ENCODE data around the gene PTCH1. TPM values are rescaled to one million over a fixed set of nuclear protein-coding genes. Genes with fewer than 3 reads are reported as not detected.

PTCH1 gene
- total and polyA plus RNA-seq, 2 experiments from 2014 or later = 21.4 to 34.1 TPM

DNA sequence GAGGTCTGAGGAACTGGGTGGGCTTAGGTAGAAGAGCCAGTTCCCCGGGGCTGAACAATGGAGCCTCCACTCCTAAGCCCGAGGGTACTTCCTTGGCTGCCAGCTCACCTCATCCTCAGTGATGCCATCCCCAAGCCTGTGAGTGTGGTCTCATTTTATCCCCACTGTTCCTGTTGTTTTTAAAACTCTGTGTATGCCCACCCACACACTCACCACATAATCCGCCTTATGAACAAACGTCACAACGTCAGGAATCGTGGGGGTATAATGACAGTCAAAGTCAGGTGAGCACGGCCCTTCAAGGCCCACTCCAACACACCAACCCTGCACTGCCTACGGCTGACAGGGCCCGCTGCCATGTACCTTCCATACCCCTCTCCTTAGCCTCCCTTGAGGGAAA is 61.1 kb downstream of the PTCH1 start:
- no peak for TF ChIP-seq NANOG (IDR thresholded peaks at IDR 0.05; ENCODE audit: borderline replicate concordance)
- no peak for TF ChIP-seq ZNF114 (CRISPR knock-in tag; IDR thresholded peaks at IDR 0.05)
- TF ChIP-seq, protein P1, sequence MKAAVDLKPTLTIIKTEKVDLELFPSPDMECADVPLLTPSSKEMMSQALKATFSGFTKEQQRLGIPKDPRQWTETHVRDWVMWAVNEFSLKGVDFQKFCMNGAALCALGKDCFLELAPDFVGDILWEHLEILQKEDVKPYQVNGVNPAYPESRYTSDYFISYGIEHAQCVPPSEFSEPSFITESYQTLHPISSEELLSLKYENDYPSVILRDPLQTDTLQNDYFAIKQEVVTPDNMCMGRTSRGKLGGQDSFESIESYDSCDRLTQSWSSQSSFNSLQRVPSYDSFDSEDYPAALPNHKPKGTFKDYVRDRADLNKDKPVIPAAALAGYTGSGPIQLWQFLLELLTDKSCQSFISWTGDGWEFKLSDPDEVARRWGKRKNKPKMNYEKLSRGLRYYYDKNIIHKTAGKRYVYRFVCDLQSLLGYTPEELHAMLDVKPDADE (IDR thresholded peaks at IDR 0.05) = no peak
- TF ChIP-seq, protein P2, sequence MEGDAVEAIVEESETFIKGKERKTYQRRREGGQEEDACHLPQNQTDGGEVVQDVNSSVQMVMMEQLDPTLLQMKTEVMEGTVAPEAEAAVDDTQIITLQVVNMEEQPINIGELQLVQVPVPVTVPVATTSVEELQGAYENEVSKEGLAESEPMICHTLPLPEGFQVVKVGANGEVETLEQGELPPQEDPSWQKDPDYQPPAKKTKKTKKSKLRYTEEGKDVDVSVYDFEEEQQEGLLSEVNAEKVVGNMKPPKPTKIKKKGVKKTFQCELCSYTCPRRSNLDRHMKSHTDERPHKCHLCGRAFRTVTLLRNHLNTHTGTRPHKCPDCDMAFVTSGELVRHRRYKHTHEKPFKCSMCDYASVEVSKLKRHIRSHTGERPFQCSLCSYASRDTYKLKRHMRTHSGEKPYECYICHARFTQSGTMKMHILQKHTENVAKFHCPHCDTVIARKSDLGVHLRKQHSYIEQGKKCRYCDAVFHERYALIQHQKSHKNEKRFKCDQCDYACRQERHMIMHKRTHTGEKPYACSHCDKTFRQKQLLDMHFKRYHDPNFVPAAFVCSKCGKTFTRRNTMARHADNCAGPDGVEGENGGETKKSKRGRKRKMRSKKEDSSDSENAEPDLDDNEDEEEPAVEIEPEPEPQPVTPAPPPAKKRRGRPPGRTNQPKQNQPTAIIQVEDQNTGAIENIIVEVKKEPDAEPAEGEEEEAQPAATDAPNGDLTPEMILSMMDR (conservative IDR thresholded peaks at IDR 0.05; ENCODE audit: low read depth in 2 of 2) = no peak
- TF ChIP-seq JUNB (IDR thresholded peaks at IDR 0.05; ENCODE audit: unreplicated experiment) = no peak
- no peak for TF ChIP-seq ZNF331 (CRISPR knock-in tag; IDR thresholded peaks at IDR 0.05; ENCODE audit: low read depth)
- TF ChIP-seq POLR2AphosphoS5 (IDR thresholded peaks at IDR 0.05; ENCODE audit: low read depth) = no peak
- no peak for TF ChIP-seq STAT1 (IDR thresholded peaks at IDR 0.05; ENCODE audit: unreplicated experiment)
- no peak for TF ChIP-seq EZH2 (IDR thresholded peaks at IDR 0.05; ENCODE audit: low read depth, unreplicated experiment)
- Mint-ChIP-seq H3K4me3 (no peak overlapping the region), H3K9me3 (no peaks in the 10 kb centered on the region), H3K27ac (no peak overlapping the region), H3K36me3 (ENCODE audit: low read depth) (peaks cover 59% of the 10 kb centered on the region), H3K4me1 (peaks cover 43% of the 10 kb centered on the region), H3K27me3 (ENCODE audit: insufficient read depth, low read depth, poor library complexity) (no peaks in the 10 kb centered on the region)
- no peak for DNase-seq (ENCODE audit: low spot score)
- Histone ChIP-seq H3F3A (replicated peaks; ENCODE audit: low read depth) (0 out of 2 replicates have a peak, but pooled peaks cover 5% of the 10 kb centered on the region), H3K27me3 (ENCODE audit: insufficient read depth) (no peaks in the 10 kb centered on the region), H3K27ac (ENCODE audit: low read depth) (no peak overlapping the region), H2AFZ (no peak overlapping the region), H3K79me2 (replicated peaks; ENCODE audit: insufficient read depth) (no peaks in the 10 kb centered on the region), H4K20me1 (replicated peaks; ENCODE audit: insufficient read depth) (peaks cover 11% of the 10 kb centered on the region; the same call in 1 of the 2 replicates), H3K9me2 (ENCODE audit: insufficient read depth) (no peaks in the 10 kb centered on the region), H3K4me1 (ENCODE audit: insufficient read depth) (peaks cover 8% of the 10 kb centered on the region), H3K4me2 (no peak overlapping the region), H3K4me3 (no peak overlapping the region), H3K36me3 (ENCODE audit: insufficient read depth) (peaks cover 44% of the 10 kb centered on the region)
- ATAC-seq = no peak

DNA sequence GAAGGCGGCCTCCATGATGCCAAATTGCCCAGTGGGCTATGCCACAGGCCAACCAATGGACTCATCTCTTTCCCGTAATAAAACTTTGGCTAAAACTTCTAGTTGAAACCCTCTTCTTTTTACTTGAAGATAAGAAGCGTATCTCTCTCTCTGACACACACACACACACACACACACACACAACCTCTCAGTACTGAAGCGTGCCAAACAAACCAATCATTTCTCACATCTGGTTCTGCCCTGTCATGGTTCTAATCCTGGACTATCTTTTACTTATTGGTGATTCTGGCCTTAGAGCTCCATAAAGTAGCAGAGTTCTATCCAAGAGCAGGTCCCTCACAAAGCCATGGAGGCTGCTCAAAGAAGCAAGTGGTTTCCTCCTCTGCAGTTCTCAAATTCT is 64.6 kb downstream of the PTCH1 start:
- Histone ChIP-seq H2AFZ (no peak overlapping the region), H3K4me3 (no peak overlapping the region), H4K20me1 (replicated peaks; ENCODE audit: insufficient read depth) (peaks cover 11% of the 10 kb centered on the region; the same call in 1 of the 2 replicates), H3K9me2 (ENCODE audit: insufficient read depth) (no peaks in the 10 kb centered on the region), H3K4me2 (no peak overlapping the region), H3K27me3 (ENCODE audit: insufficient read depth) (no peaks in the 10 kb centered on the region), H3K79me2 (replicated peaks; ENCODE audit: insufficient read depth) (no peaks in the 10 kb centered on the region), H3F3A (replicated peaks; ENCODE audit: low read depth) (0 out of 2 replicates have a peak, but pooled peaks cover 5% of the 10 kb centered on the region), H3K4me1 (ENCODE audit: insufficient read depth) (peaks cover 16% of the 10 kb centered on the region), H3K27ac (ENCODE audit: low read depth) (no peak overlapping the region), H3K36me3 (ENCODE audit: insufficient read depth) (peaks cover 28% of the 10 kb centered on the region)
- Mint-ChIP-seq H3K36me3 (ENCODE audit: low read depth) (peaks cover 63% of the 10 kb centered on the region), H3K4me1 (peaks cover 68% of the 10 kb centered on the region), H3K9me3 (no peaks in the 10 kb centered on the region), H3K27me3 (ENCODE audit: insufficient read depth, low read depth, poor library complexity) (peaks cover 1% of the 10 kb centered on the region), H3K27ac (no peak overlapping the region), H3K4me3 (no peak overlapping the region)
- ATAC-seq (no peak), DNase-seq (ENCODE audit: low spot score) (no peak)
- TF ChIP-seq STAT1 (IDR thresholded peaks at IDR 0.05; ENCODE audit: unreplicated experiment) = no peak
- TF ChIP-seq JUNB (IDR thresholded peaks at IDR 0.05; ENCODE audit: unreplicated experiment) = no peak
- no peak for TF ChIP-seq EZH2phosphoT487 (IDR thresholded peaks at IDR 0.05; ENCODE audit: unreplicated experiment)
- no peak for TF ChIP-seq ZNF331 (CRISPR knock-in tag; IDR thresholded peaks at IDR 0.05; ENCODE audit: low read depth)
- no peak for TF ChIP-seq ZNF114 (CRISPR knock-in tag; IDR thresholded peaks at IDR 0.05)
- TF ChIP-seq, protein P2 (conservative IDR thresholded peaks at IDR 0.05; ENCODE audit: low read depth in 2 of 2) = no peak
- no peak for TF ChIP-seq POLR2AphosphoS5 (IDR thresholded peaks at IDR 0.05; ENCODE audit: low read depth)
- TF ChIP-seq, protein P3, sequence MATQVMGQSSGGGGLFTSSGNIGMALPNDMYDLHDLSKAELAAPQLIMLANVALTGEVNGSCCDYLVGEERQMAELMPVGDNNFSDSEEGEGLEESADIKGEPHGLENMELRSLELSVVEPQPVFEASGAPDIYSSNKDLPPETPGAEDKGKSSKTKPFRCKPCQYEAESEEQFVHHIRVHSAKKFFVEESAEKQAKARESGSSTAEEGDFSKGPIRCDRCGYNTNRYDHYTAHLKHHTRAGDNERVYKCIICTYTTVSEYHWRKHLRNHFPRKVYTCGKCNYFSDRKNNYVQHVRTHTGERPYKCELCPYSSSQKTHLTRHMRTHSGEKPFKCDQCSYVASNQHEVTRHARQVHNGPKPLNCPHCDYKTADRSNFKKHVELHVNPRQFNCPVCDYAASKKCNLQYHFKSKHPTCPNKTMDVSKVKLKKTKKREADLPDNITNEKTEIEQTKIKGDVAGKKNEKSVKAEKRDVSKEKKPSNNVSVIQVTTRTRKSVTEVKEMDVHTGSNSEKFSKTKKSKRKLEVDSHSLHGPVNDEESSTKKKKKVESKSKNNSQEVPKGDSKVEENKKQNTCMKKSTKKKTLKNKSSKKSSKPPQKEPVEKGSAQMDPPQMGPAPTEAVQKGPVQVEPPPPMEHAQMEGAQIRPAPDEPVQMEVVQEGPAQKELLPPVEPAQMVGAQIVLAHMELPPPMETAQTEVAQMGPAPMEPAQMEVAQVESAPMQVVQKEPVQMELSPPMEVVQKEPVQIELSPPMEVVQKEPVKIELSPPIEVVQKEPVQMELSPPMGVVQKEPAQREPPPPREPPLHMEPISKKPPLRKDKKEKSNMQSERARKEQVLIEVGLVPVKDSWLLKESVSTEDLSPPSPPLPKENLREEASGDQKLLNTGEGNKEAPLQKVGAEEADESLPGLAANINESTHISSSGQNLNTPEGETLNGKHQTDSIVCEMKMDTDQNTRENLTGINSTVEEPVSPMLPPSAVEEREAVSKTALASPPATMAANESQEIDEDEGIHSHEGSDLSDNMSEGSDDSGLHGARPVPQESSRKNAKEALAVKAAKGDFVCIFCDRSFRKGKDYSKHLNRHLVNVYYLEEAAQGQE (IDR thresholded peaks at IDR 0.05; ENCODE audit: unreplicated experiment) = no peak
- TF ChIP-seq, protein P1 (IDR thresholded peaks at IDR 0.05) = no peak
- TF ChIP-seq NANOG (IDR thresholded peaks at IDR 0.05; ENCODE audit: borderline replicate concordance) = no peak
- no peak for TF ChIP-seq EZH2 (IDR thresholded peaks at IDR 0.05; ENCODE audit: low read depth, unreplicated experiment)
- no peak for TF ChIP-seq CREB1 (CRISPR knock-in tag; IDR thresholded peaks at IDR 0.05; ENCODE audit: low read depth)

All from GM23338 (cell line).